Germinal center (tissue), 1 donor: ENCODE results near the gene ADAM12.
"Not testable (repeated sequence)": the region's sequence is repeated elsewhere in the genome, so short reads cannot be mapped to it uniquely, and the experiment has no call there.

Source experiments
- DNase-seq: peaks from one replicate; pipeline ENCODE4 v3.0.0; 2012; ENCODE audit warnings: mixed read lengths, low spot score

ADAM12 gene

DNA sequence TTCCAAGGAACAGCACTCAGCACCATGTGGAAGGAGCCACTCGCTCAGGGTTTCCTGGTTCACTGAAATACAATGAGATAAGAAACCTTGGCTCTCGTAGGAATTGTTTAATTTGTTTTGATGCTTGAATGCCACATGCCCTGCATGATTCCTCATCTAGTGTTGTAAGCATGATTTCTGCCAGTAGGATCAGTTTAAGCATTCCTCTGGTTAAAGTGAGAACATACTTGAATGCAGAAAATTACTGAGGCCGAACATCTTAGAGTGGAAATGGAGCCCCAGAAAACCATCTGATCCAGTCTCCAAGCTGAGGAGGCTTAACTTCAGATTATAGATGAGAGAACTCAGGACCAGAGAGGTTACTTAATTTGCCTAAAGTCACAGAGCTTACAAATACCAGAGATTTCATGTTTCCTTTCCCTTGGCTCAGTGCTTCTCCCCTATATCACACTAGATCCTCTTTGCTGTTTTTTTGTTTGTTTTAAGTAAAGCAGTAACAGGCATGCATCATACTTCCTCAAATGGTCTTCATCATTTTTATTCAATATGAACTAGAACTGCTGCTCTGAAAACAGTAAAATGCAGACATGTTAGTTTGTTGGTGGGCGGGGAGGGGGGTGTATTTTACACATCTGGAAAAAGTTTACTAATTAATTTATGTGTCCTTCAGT lies 125.1 kb downstream of the ADAM12 start:
- DNase-seq: no peak

DNA sequence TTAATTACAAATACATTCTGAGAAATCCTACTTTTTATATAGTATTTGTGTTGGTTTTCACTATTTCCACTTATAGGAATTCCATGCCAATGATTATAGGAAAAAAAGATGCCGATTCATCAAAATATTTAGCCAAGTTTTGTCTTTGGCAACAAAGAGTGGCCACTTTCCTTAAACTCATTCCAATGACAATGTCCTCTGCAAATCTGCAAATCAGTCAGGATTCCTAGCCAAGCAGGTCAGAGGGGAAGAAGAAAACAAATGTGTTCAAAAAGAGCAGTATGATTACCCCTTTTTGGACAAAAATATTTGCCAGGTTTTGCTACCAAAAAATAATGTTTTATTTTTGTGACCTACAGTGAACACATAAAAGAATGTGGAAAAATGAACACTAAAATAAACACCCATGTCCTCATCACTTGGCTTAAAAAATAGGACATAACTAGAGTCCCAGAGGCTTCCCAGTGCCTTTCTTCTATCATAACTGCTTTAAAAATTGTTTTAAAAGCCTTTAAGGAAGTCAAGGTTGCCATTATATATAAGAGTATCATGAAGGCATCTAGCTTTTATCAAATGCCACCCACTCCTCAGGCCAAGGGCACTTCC lies 125.9 kb downstream of the ADAM12 start:
- no peak for DNase-seq

DNA sequence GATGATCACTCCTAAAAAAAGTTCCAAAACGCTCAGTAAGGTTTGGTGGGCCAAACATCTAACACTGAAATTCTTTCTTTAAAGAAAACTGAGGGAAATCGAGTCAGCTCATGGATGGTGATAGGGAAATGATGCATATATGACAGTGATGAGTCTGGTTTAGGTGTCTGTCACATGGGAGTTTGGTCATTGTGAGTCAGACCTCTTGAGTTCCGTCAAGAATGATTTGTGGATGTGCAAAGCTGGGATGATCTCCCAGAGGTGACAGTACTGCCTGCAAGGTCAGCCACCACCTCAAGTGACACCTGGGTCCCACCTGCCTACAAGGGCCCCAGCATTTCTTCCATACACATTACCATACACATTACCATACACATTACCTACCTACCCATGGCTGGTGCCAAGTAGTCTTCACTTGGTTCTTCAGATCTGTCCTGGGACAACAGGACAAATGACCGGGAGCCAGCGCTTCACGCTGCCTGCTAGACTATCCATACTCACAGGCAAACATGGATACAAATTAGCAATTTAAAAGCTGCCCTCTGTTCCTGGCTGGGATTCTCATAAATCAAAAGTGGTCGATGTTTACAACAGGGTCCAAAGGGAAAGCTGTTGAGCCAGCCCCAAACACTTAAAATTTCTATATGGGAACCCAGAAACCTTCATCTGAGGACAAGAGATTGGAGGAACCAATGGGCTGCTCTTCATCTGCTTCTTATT lies 128.4 kb downstream of the ADAM12 start:
- DNase-seq: no peak

DNA sequence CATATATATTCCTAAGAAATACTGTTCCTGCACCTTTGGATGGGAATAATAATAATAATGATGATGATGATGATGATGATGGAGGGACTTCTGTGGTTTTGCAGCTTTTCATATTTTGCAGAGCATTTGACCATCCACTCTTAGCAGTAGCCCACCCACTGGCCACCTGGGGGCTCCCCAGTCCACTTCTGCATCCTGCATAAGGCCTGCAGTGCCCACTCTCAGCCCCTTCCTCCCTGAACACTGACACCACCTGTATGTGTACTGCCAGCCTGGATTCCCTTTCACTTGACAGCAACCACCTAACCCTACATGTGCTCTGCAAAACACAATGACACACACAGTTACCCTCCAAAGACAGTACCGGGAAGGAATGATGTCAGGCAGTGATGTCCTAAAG lies 131.4 kb downstream of the ADAM12 start:
- no peak for DNase-seq

DNA sequence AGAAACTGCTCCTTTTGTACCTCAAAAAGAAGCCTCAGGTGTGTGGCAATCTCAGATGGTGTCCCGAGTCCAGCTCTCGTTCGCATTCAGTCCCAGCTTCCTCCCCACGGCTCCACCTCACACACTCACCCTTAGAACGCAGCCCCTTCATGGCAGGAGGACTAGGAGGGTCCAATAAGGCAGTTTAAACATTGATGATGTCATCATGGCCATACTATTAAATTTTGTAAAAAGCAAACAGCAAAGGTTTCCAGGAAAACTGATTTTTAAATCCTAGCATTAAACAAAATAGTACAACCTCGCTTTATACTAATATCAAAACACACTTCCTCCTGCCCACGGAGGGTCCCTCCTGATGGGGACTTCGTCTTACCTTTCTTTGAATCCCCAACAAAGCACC lies 133.0 kb downstream of the ADAM12 start:
- DNase-seq: no peak

DNA sequence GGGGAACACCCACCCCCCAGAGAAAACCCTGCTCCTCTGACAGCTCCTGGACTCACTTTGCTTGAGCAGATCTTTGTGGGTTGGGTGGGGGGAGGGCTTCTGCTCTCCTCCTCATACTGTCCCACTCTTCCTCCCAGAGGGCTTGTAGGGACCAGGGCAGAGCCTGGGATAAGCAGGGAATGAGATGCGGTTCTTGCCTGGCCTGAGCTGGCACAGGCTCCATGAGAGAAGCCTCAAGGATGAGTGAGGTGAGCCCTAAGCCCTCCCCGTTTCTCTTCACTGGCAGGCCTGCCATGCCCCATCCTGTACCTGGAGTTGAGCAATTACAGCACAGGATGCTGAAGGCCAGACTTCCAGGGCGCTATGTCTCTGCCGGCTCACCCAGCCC lies 134.7 kb downstream of the ADAM12 start:
- DNase-seq: no peak

DNA sequence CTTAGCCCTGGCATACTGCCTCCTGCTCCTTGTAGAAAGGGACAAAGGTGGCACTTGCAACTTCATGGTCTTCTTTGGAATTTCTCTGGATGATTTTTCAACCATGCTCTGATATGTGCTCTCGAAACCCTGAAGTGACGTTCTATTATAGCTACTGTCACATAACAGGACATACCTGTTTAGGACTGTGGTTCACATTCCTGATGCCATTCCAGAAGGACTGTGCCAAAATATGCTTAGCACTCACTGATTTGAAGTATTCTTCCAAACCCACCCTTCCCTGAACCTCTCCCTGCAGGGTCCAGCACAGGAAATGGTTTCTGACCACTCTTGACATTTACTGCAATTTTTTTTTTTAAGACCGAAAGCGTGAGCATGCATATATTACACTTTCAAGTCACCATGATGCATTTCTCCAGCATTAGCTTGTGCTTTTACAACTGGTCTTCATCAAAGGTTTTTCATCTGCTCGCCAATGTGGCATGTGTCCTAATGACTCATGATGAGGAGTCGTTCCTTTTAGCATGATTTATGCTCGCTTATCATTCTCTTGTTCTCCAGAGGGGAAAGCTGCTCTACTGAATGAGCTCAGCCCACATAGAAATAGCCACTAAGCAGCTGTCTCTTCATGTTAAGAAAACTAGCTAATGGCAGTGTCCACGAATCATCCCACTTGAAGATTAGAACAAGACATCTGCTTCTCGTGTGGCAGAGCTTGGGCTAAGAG lies 135.2 kb downstream of the ADAM12 start:
- no peak for DNase-seq

DNA sequence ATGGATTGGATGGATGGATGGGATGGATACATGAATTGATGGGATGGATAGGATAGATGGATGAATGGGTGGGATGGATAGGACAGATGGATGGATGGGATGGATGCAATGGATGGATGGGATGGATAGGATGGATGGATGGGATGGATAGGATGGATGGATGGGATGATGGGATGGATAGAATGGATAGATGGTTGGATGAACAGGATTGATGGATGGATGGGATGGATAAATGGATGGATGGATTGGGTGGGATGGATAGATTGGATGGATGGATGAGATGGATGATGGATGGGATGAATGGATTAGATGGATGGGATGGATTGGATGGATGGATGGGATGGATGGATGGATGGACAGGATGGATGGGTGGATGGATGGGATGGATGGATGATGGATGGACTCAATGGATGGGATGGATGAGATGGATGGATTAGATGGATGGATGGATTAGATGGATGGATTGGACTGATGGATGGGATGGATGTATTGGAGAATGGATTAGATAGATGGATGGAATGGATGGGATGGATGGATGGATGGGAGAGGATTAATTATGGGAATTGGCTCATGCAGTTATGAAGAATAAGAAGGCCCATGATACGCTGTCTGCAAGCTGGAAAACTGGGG lies 136.4 kb downstream of the ADAM12 start:
- no peak for DNase-seq

DNA sequence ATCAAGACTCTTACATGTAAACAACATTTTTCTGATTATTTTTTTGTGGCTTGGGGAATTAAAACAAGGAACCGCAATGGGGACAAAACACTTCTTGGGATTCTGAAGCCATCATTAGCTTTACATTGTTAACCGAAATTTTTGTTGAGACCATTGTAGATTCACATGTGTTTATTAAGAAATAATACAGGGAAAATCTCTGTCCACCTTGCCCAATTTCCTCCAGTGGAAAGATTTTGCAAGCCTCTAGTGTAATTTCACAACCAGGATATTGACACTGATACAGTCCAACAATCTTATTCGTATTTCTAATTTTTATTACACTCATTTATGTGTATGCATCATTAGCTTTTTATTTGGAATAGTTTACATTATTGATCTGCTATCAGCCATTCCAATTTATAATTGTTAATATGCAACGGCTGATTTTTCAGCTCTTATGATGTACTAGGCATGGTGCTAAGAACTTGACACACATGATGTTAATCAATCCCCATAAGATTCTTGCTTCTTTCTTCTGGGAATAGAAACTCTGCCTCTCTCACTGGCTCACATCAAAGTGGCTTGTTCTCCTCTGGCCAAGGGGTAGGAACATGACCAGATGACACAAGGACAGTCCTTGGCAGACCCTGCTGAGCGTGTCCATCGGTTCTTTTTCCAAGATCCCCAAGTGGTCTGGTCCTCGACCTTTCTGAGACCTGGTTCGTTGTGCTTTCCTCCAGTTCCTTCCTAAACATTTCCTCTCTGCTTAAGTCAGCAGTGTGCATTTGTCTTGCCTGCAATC lies 137.6 kb downstream of the ADAM12 start:
- no peak for DNase-seq

DNA sequence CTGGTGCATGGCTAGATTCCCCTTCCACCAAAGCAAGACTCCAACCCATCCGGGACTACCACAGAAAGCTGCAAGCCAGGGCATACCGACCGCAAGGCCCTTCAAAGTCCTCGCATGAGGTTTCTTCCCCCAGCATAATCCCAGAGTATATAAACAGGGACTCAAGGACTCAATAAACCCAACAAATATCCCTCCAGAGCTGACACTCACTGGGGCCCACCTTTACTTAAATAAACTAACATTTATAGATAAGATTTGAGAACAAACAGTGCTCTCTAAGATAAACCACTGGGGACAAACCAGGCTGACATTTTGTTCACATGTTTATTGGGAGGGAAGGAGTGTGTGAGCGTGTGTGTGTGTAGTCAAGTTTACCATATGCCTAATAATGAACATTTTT lies 138.2 kb downstream of the ADAM12 start:
- DNase-seq: no peak

DNA sequence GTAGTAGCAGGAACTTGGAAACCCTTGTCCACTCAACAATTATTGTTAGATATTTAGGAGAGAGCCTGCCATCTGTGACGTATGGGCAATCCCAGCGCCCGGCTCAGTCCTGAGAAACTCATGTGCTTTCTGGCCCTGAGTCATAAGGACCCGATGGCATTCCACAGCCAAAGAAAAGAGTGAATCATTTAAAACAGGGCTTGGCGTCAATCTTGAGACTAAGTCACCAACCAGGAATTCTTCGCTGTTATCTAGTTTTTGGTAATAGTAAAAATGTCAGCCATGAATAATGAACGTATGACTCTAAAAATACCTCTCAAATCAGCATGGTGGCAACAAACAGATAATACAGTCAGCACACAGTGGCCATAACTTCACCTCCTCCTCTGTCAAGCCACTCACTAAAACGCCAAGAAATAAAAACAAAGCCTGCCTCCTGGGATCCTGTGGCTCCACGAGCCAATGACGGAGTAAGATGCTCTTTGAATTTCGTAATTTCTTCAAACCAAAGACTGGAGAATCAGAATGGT lies 140.8 kb downstream of the ADAM12 start:
- no peak for DNase-seq

DNA sequence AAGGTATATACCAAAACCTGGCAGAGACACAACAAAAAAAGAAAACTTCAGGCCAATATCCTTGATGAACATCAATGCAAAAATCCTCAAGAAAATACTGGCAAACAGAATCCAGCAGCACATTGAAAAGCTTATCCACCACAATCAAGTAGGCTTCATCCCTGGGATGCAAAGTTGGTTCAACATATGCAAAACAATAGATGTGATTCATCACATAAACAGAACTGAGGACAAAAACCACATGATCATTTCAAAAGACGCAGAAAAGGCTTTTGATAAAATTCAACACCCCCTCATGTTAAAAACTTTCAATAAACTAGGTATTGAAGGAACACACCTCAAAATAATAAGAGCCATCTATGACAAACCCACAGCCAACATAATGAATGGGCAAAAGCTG lies 141.9 kb downstream of the ADAM12 start:
- DNase-seq: not testable (repeated sequence)

DNA sequence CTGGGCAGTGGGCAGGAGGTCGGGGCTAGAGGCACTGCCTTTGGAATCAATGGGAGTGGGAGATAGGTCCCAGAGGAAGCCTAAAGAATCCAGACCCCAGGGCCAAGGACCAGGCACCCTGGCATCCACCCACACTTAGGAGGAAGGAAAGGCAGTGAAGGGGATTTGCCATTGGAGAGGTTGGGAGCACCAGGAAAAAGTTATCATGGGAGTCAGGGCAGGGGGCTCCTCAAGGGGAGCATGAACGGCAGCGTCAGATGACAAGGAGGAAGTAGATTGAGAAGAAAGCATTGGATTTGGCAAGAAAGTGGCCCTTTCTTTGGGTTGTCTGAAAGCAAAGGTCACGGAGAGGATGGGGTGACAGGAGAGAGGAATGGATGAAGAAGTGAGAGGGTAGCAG lies 142.8 kb downstream of the ADAM12 start:
- DNase-seq: no peak

DNA sequence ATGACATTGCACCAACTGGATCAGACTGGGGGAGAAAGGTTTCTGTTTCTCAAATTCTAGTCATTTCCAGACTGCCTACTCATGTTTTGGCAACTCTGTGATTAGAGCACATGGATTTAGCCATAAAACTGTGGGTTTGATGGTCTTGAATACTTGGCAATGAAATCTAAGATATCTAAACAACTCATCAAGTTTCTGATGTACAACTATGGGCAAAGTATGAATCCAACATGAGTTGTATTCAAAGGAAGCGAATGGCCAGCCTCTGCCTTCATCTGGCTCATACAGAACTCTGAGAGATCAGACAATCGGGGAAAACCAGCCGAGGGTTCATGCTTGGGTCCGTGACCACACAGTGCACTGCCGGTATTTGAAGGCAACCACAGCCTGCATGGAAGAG lies 144.3 kb downstream of the ADAM12 start:
- DNase-seq: no peak

DNA sequence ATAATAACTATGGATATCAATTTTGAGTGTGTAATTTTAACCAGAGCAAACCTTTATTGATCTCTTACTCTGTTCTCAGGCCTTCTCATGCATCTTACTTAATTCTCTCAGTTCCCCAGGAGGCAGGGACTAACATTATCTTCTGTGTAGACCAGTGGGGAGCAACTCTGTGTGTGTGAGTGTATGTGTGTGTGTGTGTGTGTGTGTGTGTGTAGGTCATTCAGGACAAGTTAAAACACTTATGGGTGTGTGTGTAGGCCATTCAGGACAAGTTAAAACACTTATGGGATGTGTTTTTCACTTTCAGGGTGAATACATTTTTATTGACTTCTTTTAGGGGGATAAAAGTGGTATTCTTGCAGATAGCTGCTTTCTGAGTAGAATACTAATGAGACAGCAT lies 145.0 kb downstream of the ADAM12 start:
- DNase-seq: no peak

DNA sequence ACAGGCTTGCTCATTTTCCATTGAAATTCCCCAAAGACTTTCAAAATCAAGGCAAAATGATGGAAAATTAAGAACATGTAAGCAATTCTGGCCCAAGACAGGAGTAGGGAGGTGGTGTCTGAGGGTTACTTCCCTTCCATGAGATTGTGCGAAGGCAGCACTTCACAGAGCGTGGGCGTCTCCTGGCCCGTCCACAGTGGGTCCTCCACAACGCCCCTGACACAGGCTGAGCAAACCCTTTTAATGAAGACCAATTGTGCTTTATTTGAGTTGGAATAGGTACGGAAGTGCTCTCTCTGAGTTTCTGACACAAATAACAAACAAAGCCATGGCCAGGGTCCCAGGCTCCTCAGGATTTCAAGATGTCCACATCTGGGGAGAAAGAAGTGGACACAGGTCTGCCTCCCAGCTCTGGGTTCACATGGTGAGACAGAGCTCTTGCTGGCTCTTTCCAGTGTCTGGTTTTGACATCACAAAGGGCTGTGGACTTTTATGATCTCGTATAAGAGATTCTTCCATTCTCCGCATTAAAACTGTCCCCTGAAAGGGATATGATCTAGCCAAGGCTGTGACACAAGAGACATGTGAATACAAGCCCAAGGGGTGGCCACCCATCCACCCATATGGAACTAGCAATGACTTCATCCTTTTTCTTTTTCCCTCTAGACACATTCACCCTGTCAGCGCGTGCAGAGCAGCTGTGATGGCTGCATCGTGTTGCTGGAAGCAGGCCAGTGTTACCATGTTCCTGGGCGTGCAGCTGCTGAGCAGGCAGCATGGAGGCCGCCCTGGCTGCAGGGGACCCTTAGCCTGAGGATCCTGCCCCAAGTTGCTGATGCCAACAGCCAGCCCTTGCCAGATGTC lies 145.6 kb downstream of the ADAM12 start:
- DNase-seq: no peak

DNA sequence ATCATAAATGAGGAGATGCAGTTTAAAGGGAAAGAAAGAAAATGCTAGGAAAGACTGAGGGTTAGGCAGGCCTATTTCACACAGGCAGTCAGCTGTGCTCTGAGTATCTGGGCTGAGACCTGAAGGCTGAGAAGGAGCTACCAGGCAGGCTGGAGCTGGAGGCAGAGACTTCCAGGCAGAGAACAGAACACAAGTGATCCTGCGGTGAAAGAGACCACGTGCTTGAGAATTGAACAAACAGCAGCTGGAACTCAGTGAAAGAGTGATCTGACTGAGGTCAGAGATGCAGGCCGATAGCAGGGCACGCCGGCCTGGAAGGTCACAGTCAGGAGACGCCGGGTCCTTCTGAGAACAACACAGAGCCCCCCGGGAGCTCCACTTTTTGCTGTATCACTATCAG lies 147.8 kb downstream of the ADAM12 start:
- no peak for DNase-seq

DNA sequence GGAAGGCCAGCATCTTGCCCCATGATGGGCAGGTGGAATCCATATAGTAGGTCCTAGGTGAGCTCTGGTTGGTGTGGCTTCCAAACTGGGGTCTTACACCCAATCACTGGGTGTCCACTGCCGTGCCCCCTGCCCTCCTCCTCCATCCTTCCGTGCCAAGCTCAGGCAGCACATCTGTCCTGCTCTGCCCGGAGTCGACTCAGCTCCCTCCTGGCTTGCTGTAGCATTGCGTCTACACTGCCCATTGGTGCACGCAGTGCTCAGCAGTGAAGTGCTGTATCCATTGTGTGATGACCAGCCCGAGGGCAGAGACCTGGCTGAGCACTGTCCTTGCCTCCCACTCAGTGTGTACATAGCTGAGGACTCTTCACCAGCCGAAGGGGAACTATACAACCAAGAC lies 148.4 kb downstream of the ADAM12 start:
- no peak for DNase-seq

DNA sequence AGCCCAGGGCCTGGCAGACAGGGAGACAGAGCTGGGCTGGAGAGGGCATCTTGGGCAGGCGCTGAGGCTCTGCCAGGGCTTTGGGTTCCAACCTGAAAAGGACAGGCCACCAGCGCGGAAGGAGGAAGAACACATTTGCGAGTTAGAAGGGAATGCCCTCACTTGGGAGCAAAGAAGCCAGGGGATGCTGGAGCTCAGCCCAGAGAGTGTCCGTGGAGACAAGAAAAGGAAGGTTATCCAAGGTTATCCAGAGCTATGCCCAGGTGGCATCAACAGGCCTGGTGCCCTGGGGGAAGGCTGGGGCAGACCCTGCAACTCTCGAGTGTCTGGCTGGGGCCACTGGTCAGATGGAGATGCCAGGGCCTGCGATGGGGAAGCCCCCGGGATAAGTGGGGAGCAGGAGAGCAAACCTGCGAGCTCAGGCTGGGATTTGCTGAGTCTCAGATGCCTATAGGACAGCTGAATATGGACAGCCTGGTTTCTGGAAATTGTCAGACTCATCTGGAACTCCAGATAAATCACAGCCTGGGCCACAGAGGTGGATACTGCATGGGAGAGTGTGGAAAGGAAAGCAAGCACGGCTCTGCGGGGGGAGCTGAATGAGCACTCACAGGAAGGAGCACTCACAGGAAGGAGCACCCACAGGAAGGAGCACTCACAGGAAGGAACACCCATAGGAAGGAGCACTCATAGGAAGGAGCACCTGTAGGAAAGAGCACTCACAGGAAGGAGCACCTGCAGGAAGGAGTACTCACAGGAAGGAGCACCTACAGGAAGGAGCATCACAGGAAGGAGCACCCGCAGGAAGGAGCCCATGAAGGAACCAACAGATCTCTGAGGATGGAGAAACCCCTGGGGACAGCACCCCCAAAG lies 152.1 kb downstream of the ADAM12 start:
- DNase-seq: no peak
